Heart left ventricle (tissue), 16 donors: ENCODE results near the gene SEC14L5. TPM values are rescaled to one million over a fixed set of nuclear protein-coding genes. Genes with fewer than 3 reads are reported as not detected.

ENCODE experiments used
- ATAC-seq, 4 donors: fragments of 200-7000 bp; cut with Tn5 transposase; one replicate each; pipeline ENCODE4 v1.9.1; 2020 to 2022; ENCODE audit warnings: moderate library complexity in 4 of 4, mild to moderate bottlenecking in 3 of 4, moderate number of reproducible peaks in 1 of 4
- DNase-seq, 5 donors: peaks; one replicate each; pipeline ENCODE4 v3.0.0-alpha.2; 2020
- H3K27ac ChIP-seq, 12 donors: fragments of 200-600 bp; sonication (generic) in 4 of 12; one replicate each; pipeline versions ENCODE4 v1.5.0 to v1.8.0; 2016 to 2022; ENCODE audit warnings: mild to moderate bottlenecking in 2 of 12
- H3K27me3 ChIP-seq, 9 donors: fragments of 200-600 bp; sonication (generic) in 2 of 9; one replicate each; pipeline versions ENCODE4 v1.5.1 to v1.8.0; 2016 to 2022; ENCODE audit warnings: mild to moderate bottlenecking in 3 of 9
- H3K36me3 ChIP-seq, 9 donors: fragments of 200-600 bp; sonication (generic) in 2 of 9; one replicate each; pipeline versions ENCODE4 v1.5.0 to v1.8.0; 2018 to 2022; ENCODE audit warnings: mild to moderate bottlenecking in 2 of 9
- H3K4me1 ChIP-seq, 12 donors: fragments of 200-600 bp; sonication (generic) in 4 of 12; one replicate each; pipeline versions ENCODE4 v1.5.0 to v1.8.0; 2016 to 2022; ENCODE audit warnings: mild to moderate bottlenecking in 3 of 12
- H3K4me3 ChIP-seq, 12 donors: fragments of 200-600 bp; sonication (generic) in 4 of 12; one replicate each; pipeline versions ENCODE4 v1.5.0 to v1.8.0; 2017 to 2022; ENCODE audit warnings: mild to moderate bottlenecking in 9 of 12, moderate library complexity in 4 of 12
- H3K9me3 ChIP-seq, 12 donors: fragments of 200-600 bp; sonication (generic) in 4 of 12; one replicate each; pipeline versions ENCODE4 v1.5.0 to v1.8.0; 2016 to 2022; ENCODE audit warnings: mild to moderate bottlenecking in 1 of 12
- POLR2A ChIP-seq, 2 donors: fragments of 450-650 bp; IDR thresholded peaks; one replicate each; pipeline ENCODE4 v1.6.1; 2017; ENCODE audit warnings: antibody characterized with exemption in 2 of 2, mild to moderate bottlenecking in 2 of 2, moderate library complexity in 2 of 2
- WGBS, 4 donors: extraction: QIAGEN DNeasy Blood & Tissue Kit in 2 of 4; methylation state at CpG; one replicate each; pipeline versions ENCODE4 v1.1.5 to v1.1.7; 2013 to 2018; 5-methylcytosine and 5-hydroxymethylcytosine counted together
- intact Hi-C, 10 donors: fragments of 100-400 bp; cut with DNase I; formaldehyde crosslinking; loops; one replicate each; pipeline versions ENCODE4 v1.11.1 to v1.14.2; 2022
- polyA plus RNA-seq, 2 donors: library from polyadenylated mRNA; stranded (reverse); fragments of 200-250 nt; gene quantifications; one replicate each; pipeline ENCODE4 v1.2.3, GENCODE V29; 2013
- total RNA-seq, 9 donors: library from RNA; depleted of rRNA in 2 of 9; stranded (reverse); fragments of >200 nt in 2 of 9; fragmentation: NEBNext Ultra II Directional in 3 of 9; extraction: Animal tissue kit (Norgen Biotek cat#: 25700) in 3 of 9; gene quantifications; one replicate each; pipeline versions ENCODE4 v1.1.0 to v1.2.4, GENCODE V29; 2016 to 2023
- TF ChIP-seq, protein P1 (sequence below), 12 donors: fragments of 200-600 bp; sonication (generic) in 4 of 12; IDR thresholded peaks; one replicate each; pipeline versions ENCODE4 v1.5.0 to v1.8.0; 2018 to 2022; ENCODE audit warnings: antibody characterized with exemption in 12 of 12, mild to moderate bottlenecking in 5 of 12
- donor health status: ischemic (EF 13 %, LVEDD 7.1; RV severe dilation, severe dysfunction).
- donor health status: healthy with polysubstance abuse.
- donor health status: DM: no; HTN: yes; CAD: no.
- donor health status: DM: no; HTN: no; CAD: no.
- donor health status: ischemic (EF 25% LVEDD 6.9; RV normal size, moderate dysfunction).
- donor health status: ischemic (EF 25% LVEDD 5.7; RV mildly dilated, moderate dysfunction).
- donor health status: healthy.
- donor health status: DM: yes; HTN: yes; CAD: no.
- donor health status: ischemic (EF 35%, LVEDD 5.7; RV mildly dilated, moderate dysfunction).
- donor health status: nonischemic (EF 11% LVEDD 7.7; RV severe dilation, severe dysfunction).
- donor health status: DM: yes; HTN: yes; CAD: no.
- donor health status: PGD.
- donor health status: ischemic (EF 29% LVEDD 5.4; RV normal size, mild dysfunction).
- donor health status: nonischemic (EF 23%, LVEDD 6.1; RV moderate dilation, normal function).

SEC14L5 gene
- total and polyA plus RNA-seq, 11 donors: 0.11 to 25.4 (median 5.7) TPM

DNA sequence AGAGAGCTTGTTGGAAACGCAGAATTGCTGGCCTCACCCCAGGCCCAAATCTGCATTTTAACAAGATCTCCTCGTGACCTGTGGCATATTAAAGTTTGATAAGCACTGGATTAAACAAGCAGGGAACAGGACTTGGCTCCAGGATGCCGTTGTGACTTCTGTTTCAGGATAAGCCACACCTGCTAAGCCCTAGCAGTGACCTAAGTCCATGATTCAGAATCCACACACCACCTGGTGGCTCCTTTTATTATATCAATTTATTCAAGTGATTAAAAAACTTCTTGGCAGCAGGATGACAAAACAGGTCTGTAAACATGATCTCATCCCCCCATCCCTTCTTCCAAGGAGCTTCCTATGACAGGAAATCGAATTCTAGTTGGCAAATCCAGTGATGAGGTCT lies 66.5 kb downstream of the SEC14L5 start:
- Histone ChIP-seq H3K27ac (no peak overlapping the region), H3K36me3 (peaks cover 0 to 24% (median 8%) of the 10 kb centered on the region in 9 donors), H3K4me1 (peaks cover 0 to 9% (median 0%) of the 10 kb centered on the region in 12 donors), H3K9me3 (no peaks in the 10 kb centered on the region), H3K27me3 (no peaks in the 10 kb centered on the region), H3K4me3 (no peak overlapping the region)
- WGBS, 4 donors: 38 to 46% (median 44%) methylated on average over 4 of the region's 4 CpGs
- no peak for TF ChIP-seq POLR2A (IDR thresholded peaks at IDR 0.05)
- TF ChIP-seq, protein P1, sequence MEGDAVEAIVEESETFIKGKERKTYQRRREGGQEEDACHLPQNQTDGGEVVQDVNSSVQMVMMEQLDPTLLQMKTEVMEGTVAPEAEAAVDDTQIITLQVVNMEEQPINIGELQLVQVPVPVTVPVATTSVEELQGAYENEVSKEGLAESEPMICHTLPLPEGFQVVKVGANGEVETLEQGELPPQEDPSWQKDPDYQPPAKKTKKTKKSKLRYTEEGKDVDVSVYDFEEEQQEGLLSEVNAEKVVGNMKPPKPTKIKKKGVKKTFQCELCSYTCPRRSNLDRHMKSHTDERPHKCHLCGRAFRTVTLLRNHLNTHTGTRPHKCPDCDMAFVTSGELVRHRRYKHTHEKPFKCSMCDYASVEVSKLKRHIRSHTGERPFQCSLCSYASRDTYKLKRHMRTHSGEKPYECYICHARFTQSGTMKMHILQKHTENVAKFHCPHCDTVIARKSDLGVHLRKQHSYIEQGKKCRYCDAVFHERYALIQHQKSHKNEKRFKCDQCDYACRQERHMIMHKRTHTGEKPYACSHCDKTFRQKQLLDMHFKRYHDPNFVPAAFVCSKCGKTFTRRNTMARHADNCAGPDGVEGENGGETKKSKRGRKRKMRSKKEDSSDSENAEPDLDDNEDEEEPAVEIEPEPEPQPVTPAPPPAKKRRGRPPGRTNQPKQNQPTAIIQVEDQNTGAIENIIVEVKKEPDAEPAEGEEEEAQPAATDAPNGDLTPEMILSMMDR (IDR thresholded peaks at IDR 0.05): peak in 5 of 12 donors; percentile 8 to 16 (median 14)
- ATAC-seq (peak in 2 of 4 donors; percentile 51 to 61), DNase-seq (no peak)
- intact Hi-C loops: loop anchor here in 3 of 10 donors (5.0 to 10.0 kb wide), 4 partner anchors 60 to 160 kb away; partner anchors contain the start of gene SEC14L5 (in 2 of the 3)

DNA sequence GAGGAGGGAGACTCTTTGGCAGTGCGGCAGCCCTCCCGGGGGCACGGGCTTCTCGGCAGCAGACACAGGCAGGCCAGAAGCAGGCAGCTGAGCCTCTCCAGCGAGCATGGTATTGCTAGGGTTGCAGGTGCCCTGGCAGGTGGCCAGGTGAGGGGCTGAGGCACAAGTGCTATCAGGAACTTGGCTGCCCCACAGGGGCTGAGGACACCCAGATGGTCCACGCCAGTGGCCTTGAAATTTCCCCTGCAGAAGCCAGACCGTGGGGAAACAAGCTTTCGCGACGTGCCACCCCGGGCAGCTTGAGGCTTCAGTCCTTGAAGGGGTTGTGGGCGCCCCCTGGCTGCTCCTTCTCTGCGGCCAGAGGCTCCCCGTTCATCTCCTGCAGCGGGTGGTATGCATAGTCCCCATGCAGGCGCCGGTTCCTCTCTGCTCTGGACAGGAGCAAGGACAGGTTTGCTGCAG lies 67.1 kb downstream of the SEC14L5 start:
- Histone ChIP-seq H3K36me3 (peaks cover 0 to 25% (median 8%) of the 10 kb centered on the region in 9 donors), H3K27ac (no peak overlapping the region), H3K27me3 (no peaks in the 10 kb centered on the region), H3K4me1 (peaks cover 0 to 9% (median 0%) of the 10 kb centered on the region in 12 donors), H3K4me3 (no peak overlapping the region), H3K9me3 (no peaks in the 10 kb centered on the region)
- DNase-seq (peak in 2 of 5 donors; percentile 31 to 61), ATAC-seq (peak in 3 of 4 donors; percentile 39 to 64 (median 58))
- TF ChIP-seq POLR2A (IDR thresholded peaks at IDR 0.05): no peak
- TF ChIP-seq, protein P1 (IDR thresholded peaks at IDR 0.05): peak in 9 of 12 donors; percentile 7 to 56 (median 25)
- intact Hi-C loops: loop anchor here in 3 of 10 donors (5.0 to 10.0 kb wide), 4 partner anchors 60 to 160 kb away; partner anchors contain the start of gene SEC14L5 (in 2 of the 3)
- 32 to 50% (median 39%) methylated on average over 2 to 17 of the region's 17 CpGs for WGBS, 4 donors

- TF ChIP-seq POLR2A (IDR thresholded peaks at IDR 0.05): no peak
- TF ChIP-seq, protein P1 (IDR thresholded peaks at IDR 0.05): no peak
- peak in 1 of 5 donors; percentile 19 for DNase-seq
- Histone ChIP-seq H3K27me3 (no peaks in the 10 kb centered on the region), H3K4me1 (peaks cover 0 to 9% (median 0%) of the 10 kb centered on the region in 12 donors), H3K27ac (no peak overlapping the region), H3K9me3 (no peaks in the 10 kb centered on the region), H3K36me3 (peaks cover 0 to 28% (median 8%) of the 10 kb centered on the region in 9 donors), H3K4me3 (no peak overlapping the region)
- 89 to 93% (median 92%) methylated on average over 8 of the region's 8 CpGs for WGBS, 4 donors
- no peak for ATAC-seq
- intact Hi-C loops: loop anchor here in 3 of 10 donors (5.0 to 10.0 kb wide), 4 partner anchors 62 to 162 kb away; partner anchors contain the start of gene SEC14L5 (in 2 of the 3)
These were observed 68.5 kb downstream of the SEC14L5 start for GRCh38 chr16:5026664-5027063.

DNA sequence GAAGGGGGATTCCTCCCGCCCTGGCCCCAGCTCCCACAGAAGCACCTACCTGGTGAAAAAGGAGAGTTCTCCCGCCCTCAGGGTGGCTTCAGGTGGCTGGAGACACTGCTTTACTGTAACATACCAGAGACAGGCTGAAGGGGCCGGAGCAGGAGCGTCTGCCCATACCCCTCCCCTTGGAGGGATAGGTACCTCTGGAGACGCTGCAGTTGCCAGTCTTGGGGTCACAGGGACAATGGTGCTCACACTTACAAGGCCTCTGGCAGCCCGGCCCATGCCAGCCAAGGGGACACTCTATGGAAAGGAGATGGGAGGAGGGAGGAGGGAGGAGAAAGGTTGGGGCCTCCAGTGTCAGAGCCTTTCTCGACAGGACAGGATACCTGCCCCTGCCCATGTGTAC lies 69.0 kb downstream of the SEC14L5 start:
- intact Hi-C loops: loop anchor here in 3 of 10 donors (5.0 to 10.0 kb wide), 4 partner anchors 62 to 162 kb away; partner anchors contain the start of gene SEC14L5 (in 2 of the 3)
- 89 to 92% (median 91%) methylated on average over 6 to 7 of the region's 7 CpGs for WGBS, 4 donors
- no peak overlapping the region for H3K4me3 ChIP-seq
- no peak for DNase-seq
- peaks cover 0 to 28% (median 8%) of the 10 kb centered on the region in 9 donors for H3K36me3 ChIP-seq
- no peak overlapping the region for H3K27ac ChIP-seq
- TF ChIP-seq, protein P1 (IDR thresholded peaks at IDR 0.05): no peak
- no peak for TF ChIP-seq POLR2A (IDR thresholded peaks at IDR 0.05)
- H3K27me3 ChIP-seq: no peaks in the 10 kb centered on the region
- peaks cover 0 to 9% (median 0%) of the 10 kb centered on the region in 12 donors for H3K4me1 ChIP-seq
- no peaks in the 10 kb centered on the region for H3K9me3 ChIP-seq
- no peak for ATAC-seq
